Spleen (tissue), 7 donors: ENCODE measurements around the gene WBP1L.

Experiments
- CTCF ChIP-seq, 11 experiments: fragments of 200-600 bp in 7 of 11; fragments of 450-650 bp in 4 of 11; sonication (generic) in 4 of 11; IDR thresholded peaks in 8 of 11; conservative IDR thresholded peaks in 3 of 11; 1 replicate in 7 of 11; 2 replicates in 4 of 11; pipeline versions ENCODE4 v1.4.0 to v1.8.0; 2016 to 2021; ENCODE audit warnings: antibody characterized with exemption in 11 of 11, inconsistent platforms in 4 of 11, mild to moderate bottlenecking in 1 of 11
- POLR2A ChIP-seq, 3 donors: fragments of 450-650 bp; IDR thresholded peaks; one replicate each; pipeline ENCODE4 v1.5.1; 2017; ENCODE audit warnings: antibody characterized with exemption in 3 of 3, mild to moderate bottlenecking in 1 of 3
- POLR2AphosphoS5 ChIP-seq, 3 donors: sonication (generic); formaldehyde crosslinking; IDR thresholded peaks; one replicate each; pipeline ENCODE4 v1.5.1; 2017; ENCODE audit warnings: antibody characterized with exemption in 3 of 3
- donor health status: DM: no; HTN: no; CAD: no; lungs with moderate emphysema.
- donor health status: DM: no; HTN: no; CAD: no.
- donor health status: DM: no; HTN: no; CAD: no.

DNA sequence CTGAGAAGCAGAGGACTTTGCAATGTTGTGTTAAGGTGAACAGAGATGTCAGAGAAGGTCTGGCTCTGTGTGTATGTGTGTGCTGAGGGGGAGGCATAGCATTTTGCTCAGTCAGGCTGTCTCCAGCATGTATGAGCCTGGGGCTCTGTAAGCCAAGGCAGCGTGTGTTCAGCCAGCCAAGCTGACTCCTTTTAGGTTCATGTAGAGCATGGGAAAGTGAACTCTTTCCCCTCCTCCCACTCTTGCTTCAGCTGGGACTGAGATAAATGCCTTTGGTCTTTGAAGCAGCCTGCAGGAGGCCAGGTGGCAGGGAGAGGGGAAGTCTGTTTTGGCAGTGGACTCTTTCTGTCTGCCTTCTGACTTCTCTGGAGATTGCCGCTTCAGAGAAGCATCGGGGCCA lies 25.5 kb upstream of the WBP1L start:
- TF ChIP-seq POLR2A (IDR thresholded peaks at IDR 0.05): no peak
- TF ChIP-seq POLR2AphosphoS5 (IDR thresholded peaks at IDR 0.05): no peak
- no peak for TF ChIP-seq CTCF (IDR thresholded peaks at IDR 0.05 in 8 of 11, conservative IDR thresholded peaks at IDR 0.05 in 3 of 11)
